Activated CD4-positive, alpha-beta T cell treated with anti-CD3 and anti-CD28 coated beads, Interleukin-2, amount 50 U/mL, for 4 hours (primary cell): ENCODE measurements around the gene WDR5.

Experiments
- DNase-seq, 2 experiments: peaks; one replicate each; pipeline ENCODE4 v3.0.0-alpha.2; 2020

WDR5 gene

DNA sequence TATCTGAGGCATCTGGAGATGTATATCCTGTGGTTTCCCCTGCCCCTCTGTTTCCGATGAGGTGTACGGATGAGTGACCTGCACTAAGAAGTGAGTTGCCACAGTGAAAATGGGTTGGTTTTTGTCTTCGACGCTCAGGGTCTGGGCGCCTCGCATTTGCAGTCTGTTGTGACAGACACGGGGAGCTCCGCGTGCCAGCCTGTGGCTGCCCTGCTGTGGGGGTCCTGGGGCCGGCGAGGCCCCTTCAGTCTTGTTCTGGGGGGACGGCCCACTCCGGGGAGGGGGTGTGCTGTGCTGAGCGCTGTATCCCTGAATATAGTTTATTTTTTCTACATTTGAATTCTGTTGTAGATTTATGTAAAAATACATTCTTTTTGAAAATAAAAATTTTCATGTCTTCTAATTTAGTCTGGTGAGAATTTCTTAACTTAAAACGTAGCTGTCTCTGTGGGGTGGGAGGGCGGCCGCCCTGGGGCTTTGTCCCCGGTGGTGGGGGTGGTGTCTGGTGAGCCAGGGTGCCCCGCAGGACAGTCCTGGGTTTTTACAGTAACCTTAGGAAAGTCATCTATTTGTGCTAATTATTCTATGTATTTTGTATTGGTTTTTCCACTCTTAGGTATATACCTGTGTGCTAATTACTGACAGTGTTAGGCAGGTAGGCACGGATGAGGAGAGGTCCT is 23.8 kb downstream of the WDR5 start:
- DNase-seq: no peak

DNA sequence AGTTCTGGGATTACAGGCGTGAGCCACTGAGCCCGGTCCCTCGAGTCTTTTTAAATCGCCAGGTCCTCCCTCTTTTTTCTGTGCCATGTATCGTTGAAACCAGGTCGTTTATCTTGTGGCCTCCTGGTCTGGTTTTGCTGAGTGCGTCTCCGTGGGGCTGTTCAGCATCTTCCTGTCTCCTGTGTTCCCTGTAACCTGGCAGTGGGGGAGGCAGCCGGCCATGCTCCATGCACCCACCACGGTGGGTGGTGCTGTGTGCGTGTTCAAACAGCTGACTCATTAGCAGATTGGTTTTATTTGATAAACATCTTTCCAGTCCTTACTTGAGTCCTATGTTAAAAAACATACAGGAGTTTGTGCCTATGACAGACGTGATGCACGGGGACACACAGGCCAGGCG is 25.8 kb downstream of the WDR5 start:
- no peak for DNase-seq

DNA sequence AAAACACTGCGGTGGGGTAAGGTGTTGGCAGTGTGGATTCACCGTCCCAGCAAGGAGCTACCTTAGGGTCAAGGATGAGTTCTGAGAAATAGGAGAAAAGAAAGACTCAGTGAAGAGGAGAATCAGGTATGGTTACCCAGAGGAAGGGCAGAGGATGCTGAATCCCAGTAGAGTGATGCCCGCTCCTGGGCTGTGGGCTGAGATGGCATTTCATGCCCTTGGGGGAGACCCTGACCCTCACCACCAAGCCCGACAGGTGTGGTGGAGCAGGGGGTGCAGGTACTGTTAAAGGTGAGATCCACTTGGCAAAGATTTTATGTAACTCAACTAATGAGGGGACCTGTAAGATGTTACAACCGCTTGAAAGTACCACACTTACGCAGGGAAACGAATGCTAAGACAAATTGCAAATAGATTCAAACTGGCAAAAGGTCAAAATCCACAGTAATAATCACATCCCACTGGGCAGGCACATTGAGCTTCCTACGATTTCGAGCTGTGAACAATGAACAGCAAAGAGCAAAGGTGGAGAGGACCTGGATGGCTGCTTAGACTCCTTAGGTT is 26.4 kb downstream of the WDR5 start:
- DNase-seq: no peak

DNA sequence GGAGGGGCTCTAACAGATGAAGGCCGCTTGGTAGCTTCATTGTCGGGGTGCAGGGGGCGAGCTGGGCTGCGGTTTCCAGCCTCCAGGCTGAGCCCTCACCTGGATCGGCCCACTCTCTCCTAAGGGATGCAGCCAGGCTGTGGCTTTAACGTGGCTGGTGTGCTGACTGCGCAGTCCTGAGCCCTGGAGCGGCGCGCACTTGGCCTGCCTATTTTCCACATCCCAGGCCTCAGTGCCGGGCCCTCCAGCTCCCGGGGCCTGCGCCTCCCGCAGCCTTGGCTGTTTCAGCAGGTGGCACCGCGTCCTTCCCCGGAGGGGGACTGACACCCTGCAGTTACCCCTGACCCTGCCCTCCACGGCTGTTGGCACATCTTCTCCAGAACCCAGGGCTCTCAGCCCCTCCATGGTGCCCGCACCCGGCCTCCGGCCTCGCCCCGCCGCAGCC is 27.1 kb downstream of the WDR5 start:
- no peak for DNase-seq

DNA sequence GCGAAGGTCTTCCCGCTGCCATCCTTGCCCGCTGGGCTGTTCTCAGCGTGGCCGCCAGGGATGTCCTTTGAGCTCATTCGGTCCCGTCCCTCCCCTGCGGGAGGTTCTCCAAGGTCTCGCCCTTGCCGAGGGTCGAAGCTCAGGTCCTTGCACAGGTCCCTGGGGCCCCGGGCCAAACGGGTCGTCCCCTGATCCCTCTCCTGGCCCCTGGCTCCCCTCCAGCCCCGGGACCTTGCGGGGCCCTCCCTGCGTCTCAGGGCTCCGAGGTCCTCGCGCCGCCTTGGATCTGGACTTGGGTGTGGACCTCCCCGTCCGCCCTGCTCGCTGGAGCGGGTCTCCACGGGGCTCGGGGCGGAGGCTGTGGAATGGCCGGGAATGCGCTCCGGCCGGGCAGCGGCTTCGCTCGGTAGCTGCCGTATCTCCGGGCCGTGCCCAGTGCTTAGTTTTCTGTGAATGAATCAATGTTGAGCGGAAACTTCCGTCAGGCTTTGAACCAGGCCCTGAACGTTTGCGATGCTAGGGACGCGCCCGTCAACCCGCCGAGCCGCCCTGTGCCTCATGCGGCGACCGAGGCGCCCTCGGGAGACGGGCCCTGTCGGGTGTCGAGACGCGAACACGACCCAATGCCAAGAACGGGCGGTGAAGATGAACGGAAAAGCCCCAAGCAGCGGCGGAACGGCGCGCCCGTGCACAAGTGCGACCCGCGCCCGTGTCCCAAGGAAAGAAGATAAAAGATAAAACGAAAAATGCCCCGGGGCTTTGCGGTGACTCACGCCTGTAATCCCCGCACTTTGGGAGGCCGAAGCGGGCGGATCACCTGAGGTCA is 27.7 kb downstream of the WDR5 start:
- DNase-seq: peak; percentile 62 to 63

DNA sequence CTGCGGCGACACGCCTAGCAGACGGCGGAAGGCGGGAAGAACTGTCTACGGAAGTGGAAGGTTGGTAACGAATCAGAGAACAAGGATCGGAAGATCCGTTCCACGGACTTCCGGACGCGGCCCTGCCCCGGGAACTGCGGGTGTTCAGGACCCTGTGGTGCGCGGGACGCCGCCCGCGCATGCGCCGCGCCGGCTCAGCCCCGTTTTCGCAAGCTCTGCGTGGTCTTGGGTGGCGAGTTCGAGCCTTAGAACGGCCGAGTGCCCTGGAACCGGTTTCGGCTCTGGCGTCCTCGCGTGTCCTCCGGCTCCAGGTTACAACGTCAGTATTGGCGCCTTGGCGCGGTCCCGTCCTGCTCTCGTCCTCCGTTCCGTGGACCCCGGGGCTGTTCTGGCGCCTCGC is 29.0 kb downstream of the WDR5 start:
- DNase-seq: no peak

DNA sequence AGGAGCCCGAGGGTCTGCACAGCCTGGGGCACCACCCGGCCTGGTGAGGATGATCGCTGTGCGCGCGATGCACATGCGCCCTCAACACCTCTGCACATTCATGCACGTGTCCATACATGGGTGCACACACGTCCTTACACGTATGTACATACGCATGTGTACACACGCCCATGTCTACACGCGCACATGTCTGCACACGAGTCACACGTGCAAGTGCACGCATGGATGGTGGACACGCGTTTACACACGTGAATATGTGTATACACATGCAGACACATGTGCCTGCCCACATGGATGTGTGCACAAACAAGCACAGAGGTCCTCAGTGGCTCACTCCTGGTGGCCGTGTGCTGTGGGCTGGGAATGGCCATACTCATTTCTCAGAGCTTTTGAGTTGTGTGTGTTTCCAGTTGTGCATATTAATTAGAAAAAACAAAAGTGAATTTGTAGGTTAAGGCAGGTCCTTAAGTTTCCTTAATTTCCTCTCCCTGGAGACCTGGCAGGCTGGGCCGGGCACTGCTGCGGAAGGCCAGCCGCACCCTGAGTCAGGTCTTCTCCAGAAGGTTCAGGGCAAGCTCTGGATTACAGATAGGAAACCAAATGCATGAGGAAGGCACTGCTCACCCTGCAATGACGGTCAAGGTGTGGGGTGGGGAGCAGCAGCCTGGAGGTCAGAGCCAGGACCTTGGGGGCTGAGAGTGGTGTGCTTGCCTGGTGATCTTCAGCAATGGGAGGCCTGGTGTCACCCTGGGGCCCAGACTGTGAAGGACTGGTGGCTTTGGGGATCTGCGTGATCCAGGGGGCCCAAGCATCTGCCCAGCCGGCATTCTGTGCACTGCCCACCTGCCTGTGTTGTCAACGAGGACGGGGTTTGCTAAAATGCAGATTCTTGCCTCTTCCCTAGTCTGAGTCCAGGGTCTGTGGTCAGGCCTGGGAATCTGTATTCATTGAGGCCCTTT is 29.8 kb downstream of the WDR5 start:
- peak; percentile 18 to 19 for DNase-seq

DNA sequence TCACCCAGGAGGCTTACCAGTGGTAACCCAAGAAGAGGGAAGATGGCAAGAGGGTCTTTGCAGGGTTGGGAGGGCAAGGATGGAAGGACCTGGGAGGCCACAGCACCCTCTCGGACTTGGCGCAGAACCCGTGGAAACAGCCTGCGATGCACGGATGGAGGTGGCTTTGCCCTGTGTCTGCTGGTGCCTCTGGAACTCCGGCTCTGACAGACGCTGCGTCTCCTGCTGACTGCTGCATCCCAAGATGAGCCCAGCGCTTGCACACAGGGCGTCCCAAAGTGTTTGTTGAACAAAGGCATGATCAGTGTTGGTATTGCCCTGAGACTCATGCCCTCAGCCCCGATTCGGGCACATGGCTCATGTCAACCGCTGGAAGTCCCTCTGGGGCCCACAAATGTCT is 30.5 kb downstream of the WDR5 start:
- DNase-seq: no peak

DNA sequence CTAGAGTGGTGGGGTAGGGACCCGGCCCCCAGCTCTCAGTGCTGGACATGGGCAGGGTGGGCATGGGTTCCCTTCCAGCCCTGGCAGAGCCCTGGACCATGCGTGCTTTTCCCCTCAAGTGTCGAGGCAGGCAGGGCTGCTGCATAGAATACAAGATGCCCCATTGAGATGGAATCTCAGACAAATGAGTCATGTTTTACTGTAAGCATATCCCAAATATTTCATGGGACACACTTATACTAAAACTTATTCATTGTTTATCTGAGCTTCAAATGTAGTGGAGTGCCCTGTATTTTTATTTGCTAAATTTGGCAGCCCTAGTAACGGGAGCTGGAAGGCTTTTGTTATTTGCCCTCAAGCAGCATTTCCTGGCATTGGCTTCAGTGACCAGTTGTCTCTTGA is 31.6 kb downstream of the WDR5 start:
- no peak for DNase-seq

DNA sequence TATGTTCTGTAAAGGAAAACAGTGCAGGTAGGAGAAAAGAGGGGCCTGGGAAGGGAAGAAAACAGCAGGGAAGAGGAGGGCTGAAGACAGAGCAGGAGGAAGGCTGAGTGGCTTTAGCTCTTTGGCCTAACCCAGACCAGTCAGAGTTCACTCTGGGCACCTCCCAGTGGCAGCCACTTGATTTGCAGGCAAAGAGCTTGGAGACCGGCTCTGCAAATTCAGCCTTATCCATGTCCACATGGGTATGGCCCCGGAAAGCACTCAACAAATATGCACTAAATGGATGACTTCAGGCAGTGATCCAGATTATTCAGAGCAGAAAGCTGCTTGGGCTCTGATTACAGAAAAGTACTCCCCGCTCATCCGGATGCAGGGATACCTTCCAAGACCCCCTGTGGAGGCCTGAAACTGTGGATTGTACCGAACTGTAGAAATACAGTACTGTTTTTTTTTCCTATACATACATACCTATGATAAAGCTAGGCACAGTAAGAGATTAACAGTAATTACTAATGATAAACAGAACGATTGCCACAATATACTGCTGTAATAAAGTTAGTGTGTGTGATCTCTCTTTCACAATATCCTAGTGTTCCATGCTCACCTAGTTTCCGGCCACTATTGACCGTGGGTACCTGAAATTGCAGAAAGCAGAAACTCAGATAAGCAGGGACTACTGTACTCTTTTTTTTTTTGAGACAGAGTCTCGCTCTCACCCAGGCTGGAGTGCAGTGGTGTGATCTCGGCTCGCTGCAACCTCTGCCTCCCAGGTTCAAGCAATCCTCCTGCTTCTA is 33.1 kb downstream of the WDR5 start:
- no peak for DNase-seq

DNA sequence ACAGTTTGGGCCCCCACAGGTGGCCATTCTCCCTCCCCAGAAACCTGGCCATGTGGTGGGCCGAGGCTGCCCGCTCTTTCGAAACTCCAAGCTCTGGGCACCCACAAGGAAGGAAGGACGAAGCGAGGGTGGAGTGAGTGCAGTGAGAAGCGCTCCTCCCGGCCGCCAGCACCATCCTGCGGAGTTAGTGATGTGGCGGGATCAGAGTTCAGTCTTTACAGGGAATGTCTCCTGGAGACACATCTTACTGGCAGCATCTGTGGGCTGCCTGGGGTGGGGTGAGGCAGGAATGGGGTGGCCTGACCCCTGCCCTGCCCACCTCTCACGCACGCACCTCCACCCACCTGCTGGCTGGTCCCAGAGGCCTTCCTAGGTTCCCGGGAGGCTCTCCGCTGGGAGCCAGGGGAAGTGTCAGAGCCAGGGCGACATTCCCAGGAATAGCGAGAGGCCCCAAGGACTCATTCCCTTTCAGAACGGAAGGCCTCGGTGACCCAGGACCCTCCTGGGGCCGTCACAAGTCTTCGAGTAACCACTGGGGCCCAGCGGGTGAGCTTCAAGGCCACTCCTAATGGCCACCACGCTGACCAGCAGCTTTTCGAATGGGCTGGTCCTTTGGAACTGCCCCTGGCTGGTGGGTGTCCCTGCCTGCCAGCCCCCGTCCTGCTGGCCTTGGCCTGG is 34.0 kb downstream of the WDR5 start:
- DNase-seq: no peak

DNA sequence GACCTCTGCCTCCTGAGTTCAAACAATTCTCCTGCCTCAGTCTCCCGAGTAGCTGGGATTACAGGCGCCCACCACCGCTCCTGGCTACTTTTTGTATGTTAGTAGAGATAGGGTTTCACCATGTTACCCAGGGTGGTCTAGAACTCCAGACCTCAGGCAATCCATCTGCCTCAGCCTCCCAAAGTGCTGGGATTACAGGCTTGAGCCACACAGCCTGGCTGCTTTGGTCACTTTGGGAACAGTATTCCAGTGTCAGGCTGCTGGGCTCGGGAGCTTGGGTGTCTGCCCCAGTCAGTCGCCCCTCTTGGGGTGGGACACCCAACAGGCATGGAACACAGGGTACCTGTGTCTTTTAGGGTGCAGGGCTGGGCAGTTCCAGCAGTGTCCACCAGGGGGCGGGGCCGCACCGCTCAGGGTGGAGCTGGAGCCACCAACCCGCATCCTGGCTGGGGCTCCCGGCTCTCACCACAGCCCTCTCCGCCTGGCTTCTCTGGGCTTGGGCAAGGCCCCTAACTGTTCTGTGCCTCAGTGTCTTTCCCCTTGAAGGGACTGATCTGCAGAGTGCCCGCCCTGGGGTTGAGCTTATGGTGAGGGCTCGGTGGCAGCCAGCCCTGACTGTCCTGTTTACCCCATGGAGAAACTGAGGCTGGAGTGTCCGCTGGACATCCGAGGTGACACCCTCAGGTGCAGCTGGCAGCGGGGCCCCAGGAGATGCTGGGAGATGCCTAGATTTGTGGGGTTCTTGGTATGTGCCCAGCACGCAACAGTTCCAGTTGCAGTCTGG is 34.8 kb downstream of the WDR5 start:
- no peak for DNase-seq

DNA sequence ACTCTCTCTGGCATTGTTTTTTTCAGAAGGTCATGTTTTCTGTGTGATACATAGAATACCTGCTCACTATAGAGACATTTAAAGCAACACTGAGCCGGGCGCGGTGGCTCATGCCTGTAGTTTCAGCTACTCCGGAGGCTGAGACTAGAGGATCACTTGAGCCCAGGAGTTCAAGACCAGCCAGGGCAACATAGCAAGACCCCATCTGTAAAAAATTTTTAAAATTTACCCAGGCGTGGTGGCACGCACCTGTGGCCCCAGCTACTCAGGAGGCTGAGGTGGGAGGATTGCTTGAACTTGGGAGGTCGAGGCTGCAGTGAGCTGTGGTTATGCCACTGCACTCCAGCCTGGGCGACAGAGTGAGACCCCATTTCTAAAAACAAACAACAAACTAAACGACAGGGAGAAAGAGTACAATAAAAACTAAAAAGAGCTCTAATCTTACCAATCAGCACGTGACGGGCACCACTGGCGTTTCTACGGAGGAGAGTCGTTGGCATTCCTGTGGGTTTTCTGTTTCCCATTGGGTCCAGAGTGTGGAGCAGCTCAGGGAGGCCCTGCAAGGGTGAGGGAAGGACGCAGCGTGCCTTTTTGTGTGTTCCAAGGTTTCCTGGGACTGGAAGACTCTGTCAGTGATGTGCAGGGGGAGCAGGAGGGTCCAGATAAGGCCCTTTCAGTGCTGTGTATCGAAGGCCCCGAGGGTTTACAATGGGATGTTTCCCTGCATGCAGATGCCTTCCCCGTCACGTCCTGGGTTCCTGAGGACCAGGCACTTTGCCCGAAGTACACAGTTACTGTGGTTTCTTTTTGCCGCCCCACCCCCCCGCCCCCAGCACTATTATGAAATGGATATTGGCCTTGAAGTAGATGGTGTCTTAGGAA is 35.7 kb downstream of the WDR5 start:
- no peak for DNase-seq

DNA sequence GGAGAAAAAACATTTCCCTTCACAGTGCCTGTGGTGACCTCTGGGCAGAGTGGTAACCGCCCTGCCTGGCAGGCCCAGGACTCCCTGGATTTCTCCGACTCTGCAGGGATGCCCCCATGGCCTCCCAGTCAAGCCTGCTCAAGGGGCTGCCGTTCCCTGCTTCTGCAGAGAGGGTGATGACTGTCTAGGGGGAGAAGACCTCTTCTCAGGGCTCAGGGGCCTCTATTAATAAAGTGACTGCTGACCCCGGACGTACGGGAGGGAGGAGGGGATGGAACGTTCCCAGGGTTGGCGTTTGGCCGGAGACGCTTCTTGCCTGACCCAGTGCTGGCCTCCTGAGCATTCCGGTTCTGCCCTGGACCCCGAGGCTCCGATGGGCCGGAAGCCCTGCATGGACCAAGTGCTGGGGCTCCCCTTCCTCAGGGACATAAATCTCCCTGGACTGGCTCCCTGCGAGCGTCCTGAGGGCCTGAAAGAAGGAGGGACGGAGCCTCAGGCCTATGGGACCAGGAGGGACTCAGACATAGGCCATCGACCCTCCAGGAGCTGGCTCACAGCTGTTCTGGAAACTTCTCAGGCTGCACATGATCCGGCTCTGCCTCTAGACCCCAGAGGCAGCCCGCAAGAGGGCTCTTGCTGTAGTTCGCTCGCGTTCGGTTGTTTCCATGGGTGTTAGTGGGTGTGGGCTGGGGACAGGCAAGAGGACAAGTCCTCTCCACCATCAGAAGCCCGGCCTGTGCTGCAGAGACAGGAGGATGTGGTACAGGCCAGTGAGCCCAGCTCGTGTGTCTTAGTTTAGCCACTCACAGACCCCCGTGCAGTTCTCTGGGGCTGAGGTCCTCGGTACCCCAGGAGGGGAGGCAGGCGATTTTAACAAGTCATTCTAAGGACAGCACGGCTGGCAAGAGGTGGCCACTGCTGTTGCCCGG is 36.6 kb downstream of the WDR5 start:
- no peak for DNase-seq

DNA sequence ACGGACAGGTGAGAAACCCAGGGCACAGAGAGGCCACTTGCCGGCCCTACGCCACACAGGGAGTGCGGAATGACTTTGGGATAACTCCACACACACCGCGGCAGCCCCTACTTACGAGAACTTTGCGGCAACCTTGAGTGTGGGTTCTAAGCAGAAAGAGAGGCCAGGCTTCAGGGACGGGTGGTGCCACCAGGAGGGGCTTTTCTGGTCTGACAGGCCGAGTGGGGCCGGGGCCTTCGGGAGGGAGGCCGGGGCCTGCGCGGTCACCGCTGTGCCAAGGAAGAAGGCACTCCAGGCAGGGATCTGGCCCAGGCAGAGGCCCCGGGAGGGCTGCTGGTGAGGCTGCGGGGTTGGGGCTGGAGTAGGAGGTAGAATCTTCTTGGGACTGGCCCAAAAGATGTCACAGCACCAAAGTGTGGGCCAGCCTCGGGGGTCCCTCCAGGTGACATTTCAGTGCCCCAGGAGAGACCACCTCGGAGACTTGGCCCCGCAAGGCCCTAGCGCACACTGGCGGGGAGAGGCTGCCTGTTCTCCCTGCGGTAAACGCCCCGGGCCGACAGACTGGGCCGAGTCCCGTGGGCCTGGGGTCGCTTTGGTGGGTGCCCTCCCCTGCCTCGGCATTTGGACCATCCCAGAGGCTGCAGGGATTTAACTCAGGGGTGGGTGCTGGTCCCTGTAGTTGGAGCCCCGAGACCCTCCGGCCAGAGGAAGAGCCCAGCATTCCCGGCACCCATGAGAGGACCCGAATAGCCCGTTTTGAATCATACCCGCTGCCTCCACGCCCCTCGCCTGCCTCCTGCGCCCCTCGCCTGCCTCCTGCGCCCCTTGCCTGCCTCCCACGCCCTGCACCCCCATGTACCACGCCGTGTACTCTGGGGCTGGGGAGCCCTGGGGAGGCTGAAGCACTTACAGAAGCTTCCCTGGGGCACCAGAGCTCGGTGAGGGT is 37.5 kb downstream of the WDR5 start:
- DNase-seq: no peak

DNA sequence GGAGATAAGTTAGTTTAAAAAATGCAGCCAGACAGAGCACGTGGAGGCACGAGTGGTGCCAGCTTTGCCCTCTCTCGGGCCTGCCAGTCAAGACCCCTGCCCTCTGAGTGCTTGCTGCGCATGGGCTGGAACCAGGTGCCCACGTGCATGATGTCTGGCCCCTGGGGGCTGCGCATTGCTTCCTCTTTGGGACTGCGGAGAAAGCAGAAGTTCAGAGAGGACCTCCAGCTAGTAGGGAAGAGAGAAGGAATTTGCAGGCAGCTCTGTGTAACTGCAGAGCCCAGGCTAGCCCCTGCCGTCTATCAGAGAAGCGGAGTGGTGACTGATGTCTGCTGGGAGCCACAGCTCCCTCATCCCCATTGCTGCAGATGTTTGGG is 38.2 kb downstream of the WDR5 start:
- no peak for DNase-seq
